Glomerular visceral epithelial cell (primary cell): Measurements from ENCODE around the gene NQO1.
"Not testable (repeated sequence)": the region's sequence is repeated elsewhere in the genome, so short reads cannot be mapped to it uniquely, and the experiment has no call there.

Source experiments
- DNase-seq: peaks from one replicate; pipeline ENCODE4 v3.0.0-alpha.2; 2016; ENCODE audit errors: extremely low spot score

Gene NQO1

GRCh38 chr16:69726313-69727060, at the start of gene NQO1:
Gene NQO1 (minus strand): TSS chr16:69726560. CDS start chr16:69726439, 121 bp downstream.
- peak; percentile 96 for DNase-seq

GRCh38 chr16:69775563-69775962, 49.2 kb upstream of the NQO1 start:
- no peak for DNase-seq

- no peak for DNase-seq
Measured at GRCh38 chr16:69773260-69773947, 47.0 kb upstream of the NQO1 start.

GRCh38 chr16:69771651-69771967, 45.2 kb upstream of the NQO1 start:
- no peak for DNase-seq

- DNase-seq = no peak
Measured at GRCh38 chr16:69769404-69769803, 43.0 kb upstream of the NQO1 start.

- no peak for DNase-seq
Measured at GRCh38 chr16:69768666-69769065, 42.3 kb upstream of the NQO1 start.

GRCh38 chr16:69767459-69768229, 41.3 kb upstream of the NQO1 start:
- no peak for DNase-seq

GRCh38 chr16:69763599-69763942, 37.2 kb upstream of the NQO1 start:
- no peak for DNase-seq

- DNase-seq = no peak
Measured at GRCh38 chr16:69762814-69763598, 36.6 kb upstream of the NQO1 start.

GRCh38 chr16:69761983-69762813, 35.8 kb upstream of the NQO1 start, which contains the start of gene WWP2:
Gene WWP2 (plus strand): TSS chr16:69762332. CDS start chr16:69787011, 24,679 bp downstream.
- DNase-seq = peak; percentile 81

GRCh38 chr16:69757375-69757774, 31.0 kb upstream of the NQO1 start:
- DNase-seq = not testable (repeated sequence)

- DNase-seq = no peak
Measured at GRCh38 chr16:69756705-69757104, 30.3 kb upstream of the NQO1 start.

- DNase-seq = peak; percentile 97
Measured at GRCh38 chr16:69754469-69755310, 28.3 kb upstream of the NQO1 start, which contains the start of gene NOB1. Gene NOB1 (minus strand): TSS chr16:69754926. CDS start chr16:69754910, 16 bp downstream.

- DNase-seq = no peak
Measured at GRCh38 chr16:69754143-69754468, 27.7 kb upstream of the NQO1 start.

- no peak for DNase-seq
Measured at GRCh38 chr16:69748694-69749345, 22.5 kb upstream of the NQO1 start.

- DNase-seq = no peak
Measured at GRCh38 chr16:69747115-69747514, 20.8 kb upstream of the NQO1 start.

- DNase-seq = no peak
Measured at GRCh38 chr16:69745959-69746358, 19.6 kb upstream of the NQO1 start.

- DNase-seq = no peak
Measured at GRCh38 chr16:69745232-69745612, 18.9 kb upstream of the NQO1 start.

GRCh38 chr16:69744363-69745231, 18.2 kb upstream of the NQO1 start:
- no peak for DNase-seq
